Measurements from ENCODE around the gene ZFYVE9.

GRCh38 chr1:52180176-52180575 is 38.3 kb downstream of the ZFYVE9 start:
- TF ChIP-seq POLR2A (IDR thresholded peaks at IDR 0.05; ENCODE audit: low read length) (no peak), GATA1 (IDR thresholded peaks at IDR 0.05; ENCODE audit: low read depth, low read length) (no peak)

All from erythroblast (primary cell).